ENCODE results near the gene CHST15. TPM values are rescaled to one million over a fixed set of nuclear protein-coding genes. Genes with fewer than 3 reads are reported as not detected.

The CHST15 gene
- total and polyA plus RNA-seq, 2 of the 8 experiments (the other 6 are each of a cell fraction or from before 2014, with no cell fraction given), result 8.8 to 9.1 TPM

GRCh38 chr10:124092250-124092859 is 1.0 kb downstream of the CHST15 start (continued):
- no peak for TF ChIP-seq SRF (IDR thresholded peaks at IDR 0.05; ENCODE audit: low read depth, low read length)
- no peak for TF ChIP-seq RXRA (IDR thresholded peaks at IDR 0.05; ENCODE audit: insufficient read depth, low read depth, low read length)
- TF ChIP-seq GABPA (IDR thresholded peaks at IDR 0.05; ENCODE audit: borderline replicate concordance, insufficient read depth, low read length), result no peak
- 0 out of 2 replicates have a peak, but pooled peaks have one; percentile 23 for TF ChIP-seq SUZ12 (IDR thresholded peaks at IDR 0.05; ENCODE audit: low read length)
- TF ChIP-seq TBP (IDR thresholded peaks at IDR 0.05; ENCODE audit: low read depth, low read length), result no peak
- TF ChIP-seq E2F6 (IDR thresholded peaks at IDR 0.05), result no peak
- no peak for TF ChIP-seq BRCA1 (IDR thresholded peaks at IDR 0.05; ENCODE audit: low read depth, low read length)
- TF ChIP-seq RFX5 (IDR thresholded peaks at IDR 0.05; ENCODE audit: borderline replicate concordance, low read depth, low read length), result no peak
- TF ChIP-seq SIN3A (conservative IDR thresholded peaks at IDR 0.05 in 1 of 2, IDR thresholded peaks at IDR 0.05 in 1 of 2; ENCODE audit: low read depth in 1 of 2, low read length in 2 of 2), result peak in 1 of 2 experiments; percentile 0; a peak in 1 of 4 replicates
- TF ChIP-seq RAD21 (IDR thresholded peaks at IDR 0.05 in 1 of 2, conservative IDR thresholded peaks at IDR 0.05 in 1 of 2; ENCODE audit: low read depth in 2 of 2, low read length in 2 of 2), result 0 out of 4 replicates have a peak, but pooled peaks of 1 of the 2 experiments have one; percentile 0
- no peak for TF ChIP-seq FOSL1 (IDR thresholded peaks at IDR 0.05; ENCODE audit: insufficient read depth, low read depth, low read length)
- no peak for TF ChIP-seq SP1 (IDR thresholded peaks at IDR 0.05; ENCODE audit: low read depth, low read length)
- no peak for TF ChIP-seq JUN (IDR thresholded peaks at IDR 0.05; ENCODE audit: low read depth, low read length)
- TF ChIP-seq JUND (IDR thresholded peaks at IDR 0.05; ENCODE audit: low read length), result no peak
- peak; percentile 42 for TF ChIP-seq EZH2 (IDR thresholded peaks at IDR 0.05; ENCODE audit: low read depth, low read length, severe bottlenecking)
- TF ChIP-seq SP2 (IDR thresholded peaks at IDR 0.05; ENCODE audit: low read length), result no peak
- no peak for TF ChIP-seq PHF8 (conservative IDR thresholded peaks at IDR 0.05; ENCODE audit: low read depth, low read length)
- TF ChIP-seq CHD2 (IDR thresholded peaks at IDR 0.05; ENCODE audit: low read length), result no peak
- peak; percentile 67; the same call in 1 of the 2 replicates for TF ChIP-seq EGR1 (IDR thresholded peaks at IDR 0.05; ENCODE audit: borderline replicate concordance, low read depth, low read length)
- TF ChIP-seq, protein P1, sequence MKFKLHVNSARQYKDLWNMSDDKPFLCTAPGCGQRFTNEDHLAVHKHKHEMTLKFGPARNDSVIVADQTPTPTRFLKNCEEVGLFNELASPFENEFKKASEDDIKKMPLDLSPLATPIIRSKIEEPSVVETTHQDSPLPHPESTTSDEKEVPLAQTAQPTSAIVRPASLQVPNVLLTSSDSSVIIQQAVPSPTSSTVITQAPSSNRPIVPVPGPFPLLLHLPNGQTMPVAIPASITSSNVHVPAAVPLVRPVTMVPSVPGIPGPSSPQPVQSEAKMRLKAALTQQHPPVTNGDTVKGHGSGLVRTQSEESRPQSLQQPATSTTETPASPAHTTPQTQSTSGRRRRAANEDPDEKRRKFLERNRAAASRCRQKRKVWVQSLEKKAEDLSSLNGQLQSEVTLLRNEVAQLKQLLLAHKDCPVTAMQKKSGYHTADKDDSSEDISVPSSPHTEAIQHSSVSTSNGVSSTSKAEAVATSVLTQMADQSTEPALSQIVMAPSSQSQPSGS (IDR thresholded peaks at IDR 0.05; ENCODE audit: low read length), result no peak
- no peak for TF ChIP-seq CHD1 (IDR thresholded peaks at IDR 0.05; ENCODE audit: low read depth, low read length)
